GM21786 (cell line): ENCODE data around the gene NLRP6.
"Not testable (repeated sequence)": the region's sequence is repeated elsewhere in the genome, so short reads cannot be mapped to it uniquely, and the experiment has no call there.

Source experiments
- ATAC-seq: cut with Tn5 transposase; IDR thresholded peaks from one replicate; pipeline ENCODE4 v1.9.1; 2021; ENCODE audit not compliant: unreplicated experiment

Gene NLRP6

GRCh38 chr11:319121-319887 is 41.1 kb downstream of the NLRP6 start:
- not testable (repeated sequence) for ATAC-seq

- ATAC-seq, result not testable (repeated sequence)
Observed at GRCh38 chr11:319888-320273, 41.7 kb downstream of the NLRP6 start.

- ATAC-seq, result no peak
Observed at GRCh38 chr11:324156-324555, 45.9 kb downstream of the NLRP6 start.

DNA sequence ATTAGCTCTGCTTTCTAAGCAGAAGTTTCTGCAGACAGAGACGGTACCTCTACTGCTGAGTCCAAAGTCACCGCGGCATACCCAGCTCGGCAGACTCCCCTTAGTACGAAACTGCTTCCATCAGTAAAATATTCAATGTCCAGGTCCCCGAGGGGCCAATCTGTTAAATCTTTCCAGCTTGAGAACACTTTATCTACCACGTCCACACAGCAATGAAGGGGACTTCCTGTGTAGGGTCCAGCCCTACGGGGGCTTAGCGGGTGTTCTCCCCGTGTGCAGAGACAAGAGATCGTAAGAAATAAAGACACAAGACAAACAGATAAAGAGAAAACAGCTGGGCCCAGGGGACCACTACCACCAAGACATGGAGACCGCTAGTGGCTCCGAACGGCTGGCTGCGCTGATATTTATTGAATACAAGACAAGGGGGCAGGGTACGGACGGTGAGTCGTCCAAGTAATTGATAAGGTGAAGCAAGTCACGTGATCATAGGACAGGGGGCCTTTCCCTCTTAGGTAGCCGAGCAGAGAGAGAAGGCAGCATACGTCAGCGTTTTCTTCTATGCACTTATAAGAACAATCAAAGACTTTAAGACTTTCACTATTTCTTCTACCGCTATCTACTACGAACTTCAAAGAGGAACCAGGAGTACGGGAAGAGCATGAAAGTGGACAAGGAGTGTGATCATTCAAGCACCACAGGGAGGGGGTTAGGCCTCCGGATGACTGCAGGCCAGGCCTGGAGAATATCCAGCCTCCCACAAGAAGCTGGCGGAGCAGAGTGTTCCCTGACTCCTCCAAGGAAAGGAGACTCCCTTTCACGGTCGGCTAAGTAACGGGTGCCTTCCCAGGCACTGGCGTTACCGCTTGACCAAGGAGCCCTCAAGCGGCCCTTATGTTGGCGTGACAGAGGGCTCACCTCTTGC is 46.6 kb downstream of the NLRP6 start:
- ATAC-seq, result not testable (repeated sequence)

- ATAC-seq, result no peak
Observed at GRCh38 chr11:325796-326591, 47.8 kb downstream of the NLRP6 start.

DNA sequence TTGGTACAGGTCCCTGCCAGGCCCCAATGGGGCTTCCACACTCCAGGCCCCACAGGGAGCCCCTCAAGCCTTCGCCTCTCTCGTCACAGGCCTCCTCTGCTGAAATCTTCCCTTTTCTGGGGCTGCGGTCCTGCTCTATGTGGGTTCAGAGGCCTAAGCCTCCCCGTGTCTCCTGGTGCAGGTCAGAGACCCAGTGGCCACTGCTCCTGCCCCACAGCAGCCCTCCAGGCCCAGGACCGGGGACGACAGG is 48.3 kb downstream of the NLRP6 start:
- no peak for ATAC-seq

GRCh38 chr11:326842-327580 is 48.8 kb downstream of the NLRP6 start:
- ATAC-seq, result peak; percentile 77

- no peak for ATAC-seq
Observed at GRCh38 chr11:327581-327923, 49.3 kb downstream of the NLRP6 start.

DNA sequence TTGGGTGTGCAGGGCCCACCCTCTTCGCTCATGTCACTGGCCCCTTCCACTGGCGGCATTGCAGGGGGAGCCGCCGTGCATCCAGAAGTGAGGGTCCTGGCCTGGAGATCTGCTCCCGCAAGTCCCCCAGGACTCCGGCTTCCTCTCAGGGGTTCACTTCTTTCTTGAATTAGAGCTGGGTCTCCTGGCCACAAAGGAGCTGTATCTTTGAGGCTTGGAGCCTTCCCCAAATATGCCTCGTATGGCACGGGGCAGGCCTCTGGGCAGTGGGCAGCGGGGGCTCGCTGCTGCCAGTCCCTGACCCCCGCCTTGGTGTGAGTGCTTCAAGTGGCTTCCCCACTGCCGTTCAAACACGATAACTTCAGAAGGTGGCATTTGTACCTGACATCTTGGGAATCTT is 49.8 kb downstream of the NLRP6 start:
- no peak for ATAC-seq

- ATAC-seq, result not testable (repeated sequence)
Observed at GRCh38 chr11:328516-329100, 50.4 kb downstream of the NLRP6 start.

GRCh38 chr11:329886-330253 is 51.7 kb downstream of the NLRP6 start:
- ATAC-seq, result no peak

- ATAC-seq, result no peak
Observed at GRCh38 chr11:330307-330693, 52.1 kb downstream of the NLRP6 start.

DNA sequence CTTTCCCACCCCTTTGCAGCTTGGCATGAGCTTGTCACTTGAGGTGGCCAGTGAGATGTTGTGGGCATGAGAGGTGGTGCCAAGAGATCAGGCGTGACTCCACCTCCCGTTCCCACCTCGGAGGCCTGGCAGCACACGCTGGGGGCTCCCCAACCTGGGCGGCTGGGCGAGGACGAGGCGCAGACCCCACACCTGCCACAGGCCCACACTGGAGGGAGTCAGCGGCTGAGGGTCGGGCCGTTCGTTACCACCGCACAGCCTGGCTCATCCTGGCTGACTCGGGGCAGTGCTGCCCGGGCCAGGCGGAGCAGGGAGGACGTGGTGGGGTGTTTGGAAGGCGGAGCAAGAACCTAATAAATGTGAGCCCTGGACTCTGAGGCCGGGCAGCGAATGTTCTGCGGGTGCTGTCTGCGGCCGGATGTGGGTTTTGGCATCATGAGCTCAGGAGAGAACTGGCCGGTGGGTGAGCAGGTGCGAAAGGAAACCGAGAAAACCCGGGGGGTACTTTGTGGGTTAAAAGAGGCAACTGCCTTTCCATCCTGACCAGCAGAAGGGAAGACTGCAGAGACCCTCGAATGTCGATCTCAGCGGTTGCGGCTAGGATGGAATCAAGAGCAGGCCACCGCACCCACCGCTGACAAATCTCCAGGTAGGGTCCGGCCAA is 52.6 kb downstream of the NLRP6 start:
- ATAC-seq, result no peak

GRCh38 chr11:331358-332060 is 53.3 kb downstream of the NLRP6 start:
- no peak for ATAC-seq

DNA sequence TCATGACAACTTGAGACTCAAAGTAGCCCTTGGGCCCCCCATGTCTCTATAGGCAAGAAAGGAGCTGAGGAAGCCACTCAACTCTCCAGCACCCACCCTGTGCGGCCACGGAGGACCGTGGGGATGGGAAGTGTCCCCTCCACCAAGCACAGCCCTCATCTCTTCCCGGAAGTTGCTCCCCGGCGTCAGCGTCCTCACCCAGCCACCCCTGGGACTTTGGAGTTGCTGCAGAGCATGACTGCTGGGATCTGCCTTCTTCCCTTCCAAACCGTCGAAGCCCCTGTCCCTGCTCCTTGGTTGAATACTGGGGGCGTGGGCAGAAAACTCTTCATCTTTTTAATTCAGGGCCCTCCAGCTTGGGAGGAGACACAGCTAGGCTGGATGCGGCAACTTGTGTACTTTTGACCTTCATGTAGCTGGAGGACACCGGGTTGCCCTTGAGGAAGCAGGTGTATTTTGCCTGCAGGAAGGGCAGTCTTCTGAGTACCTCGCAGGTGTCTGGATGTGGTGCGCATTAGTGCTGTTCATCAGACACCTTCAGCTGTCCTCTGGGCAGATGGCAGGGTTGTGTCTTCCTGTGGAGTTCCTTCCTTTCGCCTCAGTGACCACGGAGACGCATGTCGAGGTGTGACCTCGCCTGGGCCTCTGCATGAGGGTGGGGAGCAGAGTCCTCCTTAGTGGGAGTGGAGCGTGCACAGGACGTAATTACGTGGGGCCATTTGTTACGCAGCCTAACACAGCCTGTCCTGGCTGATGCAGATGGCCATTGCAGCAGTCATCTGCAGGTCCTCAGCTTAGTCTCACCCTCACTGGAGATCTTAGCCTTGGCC is 54.7 kb downstream of the NLRP6 start:
- no peak for ATAC-seq

DNA sequence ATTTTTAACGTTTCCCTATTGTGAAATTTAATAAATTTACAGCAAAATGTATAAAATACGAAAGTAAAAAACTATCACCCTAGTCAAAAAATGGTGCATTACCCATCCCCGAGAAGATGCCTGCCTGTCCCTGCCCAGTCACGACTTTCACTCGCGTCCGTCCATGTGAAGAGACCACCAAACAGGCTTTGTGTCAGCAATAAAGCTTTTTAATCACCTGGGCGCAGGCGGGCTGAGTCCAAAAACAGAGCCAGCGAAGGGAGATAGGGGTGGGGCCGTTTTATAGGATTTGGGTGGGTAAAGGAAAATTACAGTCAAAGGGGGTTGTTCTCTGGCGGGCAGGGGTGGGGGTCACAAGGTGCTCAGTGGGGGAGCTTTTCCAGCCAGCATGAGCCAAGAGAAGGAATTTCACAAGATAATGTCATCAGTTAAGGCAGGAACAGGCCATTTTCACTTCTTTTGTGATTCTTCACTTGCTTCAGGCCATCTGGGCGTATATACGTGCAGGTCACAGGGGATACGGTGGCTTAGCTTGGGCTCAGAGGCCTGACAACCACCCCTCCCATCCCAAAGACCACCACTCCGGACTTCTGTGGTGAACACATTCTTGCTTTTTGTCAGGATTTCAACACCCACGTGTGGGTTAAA is 55.5 kb downstream of the NLRP6 start:
- ATAC-seq, result not testable (repeated sequence)

GRCh38 chr11:334264-334994 is 56.2 kb downstream of the NLRP6 start:
- no peak for ATAC-seq
